ENCODE results near the gene YIF1A.

YIF1A gene

GRCh38 chr11:66331542-66332370 is 42.8 kb upstream of the YIF1A start:
- H3K27ac ChIP-seq (ENCODE audit: low read depth, low read length), result no peak overlapping the region
- no peak overlapping the region for H3K9ac ChIP-seq (ENCODE audit: low read length)
- H3K9me3 ChIP-seq (ENCODE audit: control insufficient read depth, insufficient read depth, low read depth, low read length), result no peaks in the 10 kb centered on the region
- H3K4me3 ChIP-seq (ENCODE audit: low read depth, low read length), result no peak overlapping the region
- H3K4me1 ChIP-seq (ENCODE audit: control insufficient read depth, insufficient read depth, low read length), result peaks cover 35% of the 10 kb centered on the region
- no peaks in the 10 kb centered on the region for H3K27me3 ChIP-seq (ENCODE audit: control insufficient read depth, insufficient read depth, low read length)
- peaks cover under 1% of the 10 kb centered on the region; the same call in 1 of the 2 replicates for H3K36me3 ChIP-seq (ENCODE audit: control insufficient read depth, insufficient read depth, low read length)

DNA sequence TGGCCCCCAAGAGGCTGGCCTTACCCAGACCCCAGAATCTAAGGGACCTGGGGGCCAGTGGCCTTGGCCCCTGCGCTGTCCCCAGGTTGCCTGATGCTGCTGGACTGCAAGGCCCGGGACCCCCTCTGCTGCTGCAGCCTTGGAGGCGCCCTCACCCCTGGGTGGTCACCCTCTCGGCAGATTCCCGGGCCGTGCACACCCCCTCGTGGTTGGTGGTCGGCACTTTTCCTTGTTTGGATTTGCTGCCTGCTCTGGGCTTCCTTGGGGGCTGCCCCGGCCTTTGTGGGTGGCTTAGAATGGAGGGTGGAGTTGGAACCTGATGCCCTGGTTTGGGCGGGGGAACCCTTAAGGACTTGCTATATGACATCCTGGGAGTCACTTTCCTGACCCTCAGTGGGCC is 42.0 kb upstream of the YIF1A start:
- Histone ChIP-seq H3K4me1 (ENCODE audit: control insufficient read depth, insufficient read depth, low read length) (peaks cover 34% of the 10 kb centered on the region), H3K36me3 (ENCODE audit: control insufficient read depth, insufficient read depth, low read length) (no peaks in the 10 kb centered on the region; the same call in 1 of the 2 replicates), H3K27ac (ENCODE audit: low read depth, low read length) (no peak overlapping the region), H3K9me3 (ENCODE audit: control insufficient read depth, insufficient read depth, low read depth, low read length) (no peaks in the 10 kb centered on the region), H3K4me3 (ENCODE audit: low read depth, low read length) (no peak overlapping the region), H3K27me3 (ENCODE audit: control insufficient read depth, insufficient read depth, low read length) (no peaks in the 10 kb centered on the region), H3K9ac (ENCODE audit: low read length) (no peak overlapping the region)

- peaks cover 42% of the 10 kb centered on the region for H3K4me1 ChIP-seq (ENCODE audit: control insufficient read depth, insufficient read depth, low read length)
- H3K27me3 ChIP-seq (ENCODE audit: control insufficient read depth, insufficient read depth, low read length), result no peaks in the 10 kb centered on the region
- no peaks in the 10 kb centered on the region for H3K9me3 ChIP-seq (ENCODE audit: control insufficient read depth, insufficient read depth, low read depth, low read length)
- no peak overlapping the region for H3K27ac ChIP-seq (ENCODE audit: low read depth, low read length)
- no peak overlapping the region for H3K9ac ChIP-seq (ENCODE audit: low read length)
- no peak overlapping the region for H3K4me3 ChIP-seq (ENCODE audit: low read depth, low read length)
- H3K36me3 ChIP-seq (ENCODE audit: control insufficient read depth, insufficient read depth, low read length), result no peaks in the 10 kb centered on the region; the same call in 1 of the 2 replicates
Observed at GRCh38 chr11:66329165-66329673, 40.3 kb upstream of the YIF1A start.

- Histone ChIP-seq H3K27ac (ENCODE audit: low read depth, low read length) (peak overlapping the region; percentile 10; the same call in 1 of the 2 replicates), H3K4me1 (ENCODE audit: control insufficient read depth, insufficient read depth, low read length) (peaks cover 43% of the 10 kb centered on the region), H3K4me3 (ENCODE audit: low read depth, low read length) (peak overlapping the region; percentile 35), H3K36me3 (ENCODE audit: control insufficient read depth, insufficient read depth, low read length) (no peaks in the 10 kb centered on the region; the same call in 1 of the 2 replicates), H3K27me3 (ENCODE audit: control insufficient read depth, insufficient read depth, low read length) (no peaks in the 10 kb centered on the region), H3K9me3 (ENCODE audit: control insufficient read depth, insufficient read depth, low read depth, low read length) (no peaks in the 10 kb centered on the region), H3K9ac (ENCODE audit: low read length) (peak overlapping the region; percentile 72)
Observed at GRCh38 chr11:66328302-66329144, 39.6 kb upstream of the YIF1A start.

GRCh38 chr11:66328031-66328301 is 39.0 kb upstream of the YIF1A start:
- Histone ChIP-seq H3K9me3 (ENCODE audit: control insufficient read depth, insufficient read depth, low read depth, low read length) (no peaks in the 10 kb centered on the region), H3K9ac (ENCODE audit: low read length) (no peak overlapping the region), H3K4me3 (ENCODE audit: low read depth, low read length) (no peak overlapping the region), H3K36me3 (ENCODE audit: control insufficient read depth, insufficient read depth, low read length) (no peaks in the 10 kb centered on the region; the same call in 1 of the 2 replicates), H3K27ac (ENCODE audit: low read depth, low read length) (no peak overlapping the region), H3K4me1 (ENCODE audit: control insufficient read depth, insufficient read depth, low read length) (peaks cover 43% of the 10 kb centered on the region), H3K27me3 (ENCODE audit: control insufficient read depth, insufficient read depth, low read length) (no peaks in the 10 kb centered on the region)

DNA sequence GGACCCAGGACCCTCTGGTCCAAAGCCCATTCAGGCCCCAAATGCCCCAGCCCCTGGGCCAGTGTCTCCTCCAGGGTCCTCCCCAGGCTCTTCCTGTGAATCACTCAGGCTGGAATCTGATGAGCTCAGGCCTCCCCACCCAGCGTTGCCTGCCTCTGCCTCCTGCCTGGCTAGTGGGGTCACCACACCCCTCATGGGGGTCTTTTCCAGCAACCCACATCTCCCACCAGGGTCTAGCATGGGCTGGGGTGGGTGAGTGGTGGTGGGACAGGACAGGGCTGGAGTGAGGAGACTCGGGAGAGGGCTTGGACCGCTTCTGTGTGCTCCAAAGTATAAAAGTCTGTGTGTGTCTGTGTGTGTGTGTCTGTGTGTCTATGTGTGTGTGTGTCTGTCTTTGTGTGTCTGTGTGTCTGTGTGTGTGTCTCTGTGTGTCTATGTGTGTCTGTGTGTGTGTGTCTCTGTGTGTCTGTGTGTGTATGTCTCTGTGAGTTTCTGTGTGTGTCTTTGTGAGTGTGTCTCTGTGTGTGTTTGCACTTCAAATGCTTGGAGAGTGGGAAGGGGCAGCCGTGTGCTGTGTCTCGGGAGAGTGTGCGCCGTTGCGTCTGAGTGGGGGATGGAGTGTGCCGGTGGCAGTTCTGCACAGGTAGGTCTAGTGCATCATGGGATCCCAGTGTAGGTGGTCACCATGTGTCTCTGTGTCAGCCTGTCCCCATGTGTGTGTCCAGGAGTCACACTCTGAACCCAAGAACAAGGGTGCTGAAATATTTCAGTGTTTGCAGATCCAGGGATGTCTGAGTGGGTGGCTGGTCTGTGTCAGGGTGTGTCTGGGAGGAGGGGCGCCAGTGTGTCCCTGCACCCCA is 38.5 kb upstream of the YIF1A start:
- Histone ChIP-seq H3K27me3 (ENCODE audit: control insufficient read depth, insufficient read depth, low read length) (no peaks in the 10 kb centered on the region), H3K9ac (ENCODE audit: low read length) (peak overlapping the region; percentile 3), H3K4me1 (ENCODE audit: control insufficient read depth, insufficient read depth, low read length) (peaks cover 43% of the 10 kb centered on the region), H3K27ac (ENCODE audit: low read depth, low read length) (no peak overlapping the region), H3K36me3 (ENCODE audit: control insufficient read depth, insufficient read depth, low read length) (no peaks in the 10 kb centered on the region; the same call in 1 of the 2 replicates), H3K4me3 (ENCODE audit: low read depth, low read length) (no peak overlapping the region), H3K9me3 (ENCODE audit: control insufficient read depth, insufficient read depth, low read depth, low read length) (no peaks in the 10 kb centered on the region)

DNA sequence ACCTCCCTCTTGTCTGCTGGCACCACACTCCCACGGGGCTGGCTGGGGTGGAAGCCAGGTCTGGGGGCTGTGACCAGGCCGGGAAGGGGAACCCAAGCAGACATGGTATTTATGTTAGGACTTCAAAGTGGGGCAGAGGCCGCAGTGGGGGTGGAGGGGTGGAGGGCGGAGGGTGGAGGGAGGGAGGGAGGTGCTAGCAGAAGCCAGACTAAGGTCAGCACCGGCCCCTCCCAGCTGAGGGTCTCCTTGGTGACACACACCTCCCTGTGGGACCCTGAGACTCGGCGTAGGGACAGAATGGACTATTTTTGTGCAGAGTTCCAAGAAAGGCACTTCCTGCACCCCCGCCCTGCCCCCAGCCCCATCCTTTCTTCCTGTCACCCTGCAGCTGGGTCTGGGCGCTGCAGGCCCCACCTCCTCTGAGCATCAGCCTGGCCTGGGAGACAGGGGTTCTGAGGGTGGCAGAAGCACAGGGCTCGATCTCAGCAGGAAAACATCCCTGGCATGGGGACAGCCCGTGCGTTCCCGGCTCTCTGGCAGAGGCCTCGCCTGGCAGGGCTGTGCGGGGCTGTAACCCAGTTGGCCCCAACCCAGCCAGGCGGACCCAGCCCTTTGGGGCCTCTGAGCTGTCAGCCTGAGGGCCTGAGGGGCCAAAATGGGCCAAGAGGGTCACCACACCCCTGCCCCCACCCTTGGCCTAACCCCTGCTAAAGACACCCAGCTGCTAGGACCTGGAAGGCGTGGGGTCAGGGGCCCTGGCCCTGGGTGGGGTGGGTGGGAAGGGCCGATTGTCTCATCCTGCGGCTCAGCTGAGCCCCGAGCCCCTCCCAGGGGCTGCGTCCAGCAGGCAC is 37.5 kb upstream of the YIF1A start:
- H3K27me3 ChIP-seq (ENCODE audit: control insufficient read depth, insufficient read depth, low read length), result no peaks in the 10 kb centered on the region
- H3K9ac ChIP-seq (ENCODE audit: low read length), result no peak overlapping the region
- H3K9me3 ChIP-seq (ENCODE audit: control insufficient read depth, insufficient read depth, low read depth, low read length), result no peaks in the 10 kb centered on the region
- no peak overlapping the region for H3K4me3 ChIP-seq (ENCODE audit: low read depth, low read length)
- no peaks in the 10 kb centered on the region for H3K36me3 ChIP-seq (ENCODE audit: control insufficient read depth, insufficient read depth, low read length)
- H3K27ac ChIP-seq (ENCODE audit: low read depth, low read length), result no peak overlapping the region
- H3K4me1 ChIP-seq (ENCODE audit: control insufficient read depth, insufficient read depth, low read length), result peaks cover 43% of the 10 kb centered on the region

GRCh38 chr11:66325263-66325671 is 36.3 kb upstream of the YIF1A start:
- Histone ChIP-seq H3K27ac (ENCODE audit: low read depth, low read length) (no peak overlapping the region), H3K9ac (ENCODE audit: low read length) (no peak overlapping the region), H3K27me3 (ENCODE audit: control insufficient read depth, insufficient read depth, low read length) (no peaks in the 10 kb centered on the region), H3K4me3 (ENCODE audit: low read depth, low read length) (no peak overlapping the region), H3K36me3 (ENCODE audit: control insufficient read depth, insufficient read depth, low read length) (no peaks in the 10 kb centered on the region), H3K4me1 (ENCODE audit: control insufficient read depth, insufficient read depth, low read length) (peaks cover 43% of the 10 kb centered on the region), H3K9me3 (ENCODE audit: control insufficient read depth, insufficient read depth, low read depth, low read length) (no peaks in the 10 kb centered on the region)

GRCh38 chr11:66324664-66325063 is 35.7 kb upstream of the YIF1A start:
- Histone ChIP-seq H3K4me3 (ENCODE audit: low read depth, low read length) (no peak overlapping the region), H3K9me3 (ENCODE audit: control insufficient read depth, insufficient read depth, low read depth, low read length) (no peaks in the 10 kb centered on the region), H3K27ac (ENCODE audit: low read depth, low read length) (0 out of 2 replicates have a peak overlapping the region, but pooled peaks have one; percentile 8), H3K36me3 (ENCODE audit: control insufficient read depth, insufficient read depth, low read length) (no peaks in the 10 kb centered on the region), H3K9ac (ENCODE audit: low read length) (no peak overlapping the region), H3K27me3 (ENCODE audit: control insufficient read depth, insufficient read depth, low read length) (no peaks in the 10 kb centered on the region), H3K4me1 (ENCODE audit: control insufficient read depth, insufficient read depth, low read length) (peaks cover 43% of the 10 kb centered on the region)

DNA sequence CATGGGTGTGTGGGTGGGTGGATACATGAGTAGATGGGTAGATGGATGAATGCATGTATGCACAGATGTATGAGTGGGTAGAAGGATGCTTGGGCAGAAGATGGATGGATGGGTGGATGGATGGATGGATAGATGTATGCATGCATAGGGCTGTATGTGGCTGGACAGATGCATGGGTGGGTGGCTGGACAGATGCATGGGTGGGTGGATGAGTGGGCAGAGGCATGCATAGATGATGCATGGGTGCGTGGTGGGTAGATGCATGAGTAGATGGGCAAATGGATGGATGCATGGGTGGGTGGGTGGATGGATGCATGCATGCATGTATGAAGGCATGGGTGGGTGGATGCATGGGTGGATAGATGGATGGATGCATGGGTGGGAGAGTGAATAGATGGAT is 34.7 kb upstream of the YIF1A start:
- Histone ChIP-seq H3K4me3 (ENCODE audit: low read depth, low read length) (no peak overlapping the region), H3K9me3 (ENCODE audit: control insufficient read depth, insufficient read depth, low read depth, low read length) (peaks cover 4% of the 10 kb centered on the region; the same call in 1 of the 2 replicates), H3K36me3 (ENCODE audit: control insufficient read depth, insufficient read depth, low read length) (no peaks in the 10 kb centered on the region), H3K27me3 (ENCODE audit: control insufficient read depth, insufficient read depth, low read length) (no peaks in the 10 kb centered on the region), H3K4me1 (ENCODE audit: control insufficient read depth, insufficient read depth, low read length) (peaks cover 41% of the 10 kb centered on the region), H3K27ac (ENCODE audit: low read depth, low read length) (no peak overlapping the region), H3K9ac (ENCODE audit: low read length) (no peak overlapping the region)

Measured in HUES6 (cell line).